SK-N-SH treated with all-trans-retinoic acid at 6 μM for 48 hours (cell line): Measurements from ENCODE around the gene PPP1R14D.

Experiments
- ARNTL ChIP-seq: fragments of 450-650 bp; formaldehyde crosslinking; IDR thresholded peaks from 2 replicates; pipeline ENCODE4 v1.5.0; 2020; ENCODE audit warnings: low read depth, mild to moderate bottlenecking, moderate library complexity, borderline replicate concordance
- BACH2 ChIP-seq: fragments of 250-450 bp; sonication (Bioruptor Pico); IDR thresholded peaks from 2 replicates; pipeline ENCODE4 v1.9.0; 2021; ENCODE audit warnings: mild to moderate bottlenecking, borderline replicate concordance
- CSDC2 ChIP-seq: fragments of 250-450 bp; sonication (Bioruptor Pico); IDR thresholded peaks from 2 replicates; pipeline ENCODE4 v1.5.0; 2020; ENCODE audit warnings: mild to moderate bottlenecking, moderate library complexity
- GLIS3 ChIP-seq: fragments of 250-450 bp; sonication (Bioruptor Pico); IDR thresholded peaks from 2 replicates; pipeline ENCODE4 v1.5.0; 2020; ENCODE audit warnings: mild to moderate bottlenecking, moderate library complexity
- PATZ1 ChIP-seq: fragments of 250-450 bp; sonication (Bioruptor Pico); IDR thresholded peaks from 2 replicates; pipeline ENCODE4 v1.8.0; 2020; ENCODE audit warnings: mild to moderate bottlenecking, moderate library complexity, borderline replicate concordance
- POU6F1 ChIP-seq: fragments of 250-450 bp; sonication (Bioruptor Pico); IDR thresholded peaks from 2 replicates; pipeline ENCODE4 v1.8.0; 2021; ENCODE audit warnings: low read depth, mild to moderate bottlenecking, moderate library complexity, borderline replicate concordance
- PPARA ChIP-seq: fragments of 250-450 bp; sonication (Bioruptor Pico); IDR thresholded peaks from 2 replicates; pipeline ENCODE4 v1.5.0; 2020; ENCODE audit warnings: mild to moderate bottlenecking, borderline replicate concordance
- RARB ChIP-seq: fragments of 250-450 bp; sonication (Bioruptor Pico); IDR thresholded peaks from 2 replicates; pipeline ENCODE4 v1.8.0; 2021; ENCODE audit warnings: mild to moderate bottlenecking, moderate library complexity
- ZFP3 ChIP-seq: fragments of 250-450 bp; sonication (Bioruptor Pico); IDR thresholded peaks from 2 replicates; pipeline ENCODE4 v1.5.0; 2020; ENCODE audit warnings: mild to moderate bottlenecking, moderate library complexity

GRCh38 chr15:40825661-40826422 is 2.7 kb downstream of the PPP1R14D start:
- no peak for TF ChIP-seq BACH2 (CRISPR knock-in tag)
- TF ChIP-seq GLIS3 (CRISPR knock-in tag), result no peak
- no peak for TF ChIP-seq RARB (CRISPR knock-in tag)
- TF ChIP-seq CSDC2 (CRISPR knock-in tag), result no peak
- no peak for TF ChIP-seq ZFP3 (CRISPR knock-in tag)
- no peak for TF ChIP-seq PATZ1 (CRISPR knock-in tag)
- no peak for TF ChIP-seq ARNTL
- no peak for TF ChIP-seq POU6F1 (CRISPR knock-in tag)
- no peak for TF ChIP-seq PPARA (CRISPR knock-in tag)
